HepG2 (cell line): Measurements from ENCODE around the gene TADA2A. TPM values are rescaled to one million over a fixed set of nuclear protein-coding genes. Genes with fewer than 3 reads are reported as not detected.

ENCODE experiments used
- CCAR2 ChIP-seq: fragments of 200-400 bp; formaldehyde crosslinking; optimal IDR thresholded peaks from 2 replicates; pipeline ENCODE3; 2018; ENCODE audit warnings: low read depth, mild to moderate bottlenecking, low read length, moderate library complexity
- MZF1 ChIP-seq: sonication (generic); formaldehyde crosslinking; IDR thresholded peaks from 2 replicates; pipeline ENCODE4 v1.8.1; 2023; ENCODE audit warnings: mild to moderate bottlenecking, missing genetic modification reagents, borderline replicate concordance
- NKX3-1 ChIP-seq: sonication (generic); formaldehyde crosslinking; IDR thresholded peaks from 2 replicates; pipeline ENCODE4 v1.5.0; 2020; ENCODE audit warnings: missing genetic modification reagents
- PRPF4 ChIP-seq: fragments of 200-400 bp; formaldehyde crosslinking; IDR thresholded peaks from 2 replicates; pipeline ENCODE4 v1.6.1; 2016; ENCODE audit warnings: low read length, low read depth; ENCODE audit not compliant: poor library complexity, severe bottlenecking
- RBM22 ChIP-seq: fragments of 200-400 bp; formaldehyde crosslinking; optimal IDR thresholded peaks from 2 replicates; pipeline ENCODE3; 2017; ENCODE audit warnings: mild to moderate bottlenecking, low read length, moderate library complexity
- RELA ChIP-seq: sonication (generic); formaldehyde crosslinking; IDR thresholded peaks from 2 replicates; pipeline ENCODE4 v1.4.0; 2020; ENCODE audit warnings: missing genetic modification reagents
- SAFB2 ChIP-seq: sonication (generic); formaldehyde crosslinking; IDR thresholded peaks from 2 replicates; pipeline ENCODE4 v1.5.1; 2020; ENCODE audit warnings: missing genetic modification reagents, low read depth, mild to moderate bottlenecking, borderline replicate concordance
- TEAD3 ChIP-seq: optimal IDR thresholded peaks from 2 replicates; pipeline ENCODE3; 2016; ENCODE audit warnings: borderline replicate concordance
- TFAP4 ChIP-seq: sonication (generic); IDR thresholded peaks from 2 replicates; pipeline ENCODE4 v1.6.1; 2016; ENCODE audit warnings: low read depth, borderline replicate concordance
- ZBTB2 ChIP-seq: sonication (generic); formaldehyde crosslinking; IDR thresholded peaks from 2 replicates; pipeline ENCODE4 v1.8.0; 2022; ENCODE audit warnings: low read depth, missing genetic modification reagents
- ZBTB38 ChIP-seq: sonication (generic); formaldehyde crosslinking; IDR thresholded peaks from 2 replicates; pipeline ENCODE4 v1.5.1; 2020; ENCODE audit warnings: mild to moderate bottlenecking, missing genetic modification reagents
- ZNF318 ChIP-seq: sonication (generic); formaldehyde crosslinking; IDR thresholded peaks from 2 replicates; pipeline ENCODE4 v1.4.0; 2020; ENCODE audit warnings: mild to moderate bottlenecking, missing genetic modification reagents
- ZNF652 ChIP-seq: IDR thresholded peaks from 2 replicates; pipeline ENCODE4 v1.6.1; 2016; ENCODE audit warnings: low read depth, borderline replicate concordance
- ZNF678 ChIP-seq: sonication (generic); formaldehyde crosslinking; IDR thresholded peaks from 2 replicates; pipeline ENCODE4 v1.4.0; 2020; ENCODE audit warnings: mild to moderate bottlenecking, missing genetic modification reagents
- ZNF687 ChIP-seq: sonication (generic); formaldehyde crosslinking; IDR thresholded peaks from 2 replicates; pipeline ENCODE4 v1.5.1; 2020; ENCODE audit warnings: mild to moderate bottlenecking, missing genetic modification reagents, moderate library complexity
- polyA plus RNA-seq, 8 experiments: library from polyadenylated mRNA; depleted of rRNA in 3 of 8; stranded (reverse) in 7 of 8; unstranded in 1 of 8; fragments of >200 nt; fragmentation: Illumina TruSeq in 4 of 8; extraction: Trizol in 4 of 8; gene quantifications; 2 replicates each; pipeline versions ENCODE4 v1.2.1 to v1.2.3, GENCODE V29; 2011 to 2016; ENCODE audit warnings: low read depth in 4 of 8, missing spikeins in 1 of 8, mixed read lengths in 1 of 8; ENCODE audit not compliant: insufficient read depth in 1 of 8
- total RNA-seq, 5 experiments: library from RNA; depleted of rRNA; stranded (reverse); fragments of >200 nt; fragmentation: Illumina TruSeq; extraction: Trizol; gene quantifications; 2 replicates each; pipeline ENCODE4 v1.2.3, GENCODE V29; 2016; ENCODE audit warnings: low read depth in 1 of 5

TADA2A gene
- total and polyA plus RNA-seq, 2 of the 13 experiments (the other 11 are each of a cell fraction or from before 2014, with no cell fraction given), result 8.0 to 14.0 TPM

GRCh38 chr17:37512442-37513068 lies 105.9 kb downstream of the TADA2A start (continued):
- TF ChIP-seq ZNF687, result peak; percentile 59
- TF ChIP-seq PRPF4, result peak; percentile 69
- TF ChIP-seq TFAP4, result no peak
- TF ChIP-seq SAFB2, result no peak
- no peak for TF ChIP-seq ZBTB2
- TF ChIP-seq RELA (CRISPR knock-in tag), result no peak
- peak; percentile 22; the same call in 1 of the 2 replicates for TF ChIP-seq ZNF652
- TF ChIP-seq ZNF318 (CRISPR knock-in tag), result no peak
- no peak for TF ChIP-seq MZF1 (CRISPR knock-in tag)
- TF ChIP-seq TEAD3, result no peak
- peak; percentile 100 for TF ChIP-seq ZBTB38 (CRISPR knock-in tag)
- no peak for TF ChIP-seq NKX3-1 (CRISPR knock-in tag)
- TF ChIP-seq ZNF678 (CRISPR knock-in tag), result no peak
- peak; percentile 68 for TF ChIP-seq RBM22
- no peak for TF ChIP-seq CCAR2
